Naive B cell (primary cell): ENCODE data around the gene OR4C13. TPM values are rescaled to one million over a fixed set of nuclear protein-coding genes. Genes with fewer than 3 reads are reported as not detected.
A peak's percentile ranks its signal among the peaks of the same experiment; 100 is the strongest.
"Not testable (repeated sequence)": the region's sequence is repeated elsewhere in the genome, so short reads cannot be mapped to it uniquely, and the experiment has no call there.

Experiments
- ATAC-seq, 2 donors: fragments of 150-1000 bp; cut with Tn5 transposase; 2 replicates each; pipeline ENCODE4 v1.10.0; 2021; ENCODE audit warnings: low read depth in 2 of 2, mild to moderate bottlenecking in 2 of 2, moderate library complexity in 2 of 2
- DNase-seq: peaks from one replicate; pipeline ENCODE4 v3.0.0; 2022
- H3K27ac Mint-ChIP-seq, 6 donors: one replicate each; pipeline ENCODE4 v1.8.0; 2020 to 2022; ENCODE audit warnings: mild to moderate bottlenecking in 6 of 6, mixed read lengths in 6 of 6, moderate library complexity in 5 of 6, inconsistent platforms in 2 of 6
- H3K27me3 Mint-ChIP-seq, 3 donors: one replicate each; pipeline ENCODE4 v1.8.0; 2021 to 2022; ENCODE audit warnings: mixed read lengths in 3 of 3, mild to moderate bottlenecking in 1 of 3
- H3K36me3 Mint-ChIP-seq, 2 donors: one replicate each; pipeline ENCODE4 v1.8.0; 2020 to 2022; ENCODE audit warnings: mixed read lengths in 2 of 2, inconsistent platforms in 1 of 2, mild to moderate bottlenecking in 1 of 2
- H3K4me1 Mint-ChIP-seq, 3 donors: one replicate each; pipeline ENCODE4 v1.8.0; 2020 to 2022; ENCODE audit warnings: mixed read lengths in 3 of 3, inconsistent platforms in 1 of 3, mild to moderate bottlenecking in 1 of 3, moderate library complexity in 1 of 3
- H3K4me3 Mint-ChIP-seq, 8 donors: one replicate each; pipeline ENCODE4 v1.8.0; 2020 to 2022; ENCODE audit warnings: mild to moderate bottlenecking in 8 of 8, mixed read lengths in 8 of 8, moderate library complexity in 8 of 8, inconsistent platforms in 2 of 8
- H3K9me3 Mint-ChIP-seq, 7 donors: one replicate each; pipeline ENCODE4 v1.8.0; 2020 to 2022; ENCODE audit warnings: mixed read lengths in 7 of 7, mild to moderate bottlenecking in 5 of 7, inconsistent platforms in 2 of 7, moderate library complexity in 1 of 7
- polyA plus RNA-seq, 6 donors: library from polyadenylated mRNA; unstranded; fragments of 300-500 nt; fragmentation: Illumina TruSeq; gene quantifications; one replicate each; pipeline ENCODE4 v1.2.3, GENCODE V29; 2021; ENCODE audit warnings: low read depth in 6 of 6

Gene OR4C13
- not detected for polyA plus RNA-seq

DNA sequence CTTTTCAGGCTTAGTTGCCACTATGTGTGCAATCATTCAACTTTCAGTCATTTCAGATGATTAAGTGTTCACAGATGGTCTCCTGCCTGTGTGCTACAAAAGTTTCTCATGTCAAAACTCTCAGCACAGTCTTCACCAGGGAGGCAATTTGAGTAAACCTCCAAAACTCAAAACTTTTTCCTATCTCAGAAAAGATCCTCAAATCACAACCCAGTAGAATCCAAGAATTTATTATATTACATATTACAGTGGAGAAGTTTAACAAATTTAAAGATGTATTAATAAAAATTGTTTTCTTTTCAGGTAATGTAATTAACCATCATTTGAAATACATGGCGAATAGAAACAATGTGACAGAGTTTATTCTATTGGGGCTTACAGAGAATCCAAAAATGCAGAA is at the start of gene OR4C13:
TSS of gene OR4C13 (plus strand) at position 301 of the 400 bp plus-strand sequence. CDS start at position 333, 32 bp downstream.
- DNase-seq (no peak), ATAC-seq (no peak)
- H3K27ac Mint-ChIP-seq: peak within 1 kb of the TSS in 1 of 6 donors; percentile 28
- no peaks in the 10 kb centered on the region for H3K4me1 Mint-ChIP-seq
- no peaks in the 10 kb centered on the region for H3K27me3 Mint-ChIP-seq
- peaks cover 4 to 17% (median 7%) of the 10 kb centered on the region in 7 donors for H3K9me3 Mint-ChIP-seq
- H3K4me3 Mint-ChIP-seq: no peak within 1 kb of the TSS
- H3K36me3 Mint-ChIP-seq: no peaks in the 10 kb centered on the region

DNA sequence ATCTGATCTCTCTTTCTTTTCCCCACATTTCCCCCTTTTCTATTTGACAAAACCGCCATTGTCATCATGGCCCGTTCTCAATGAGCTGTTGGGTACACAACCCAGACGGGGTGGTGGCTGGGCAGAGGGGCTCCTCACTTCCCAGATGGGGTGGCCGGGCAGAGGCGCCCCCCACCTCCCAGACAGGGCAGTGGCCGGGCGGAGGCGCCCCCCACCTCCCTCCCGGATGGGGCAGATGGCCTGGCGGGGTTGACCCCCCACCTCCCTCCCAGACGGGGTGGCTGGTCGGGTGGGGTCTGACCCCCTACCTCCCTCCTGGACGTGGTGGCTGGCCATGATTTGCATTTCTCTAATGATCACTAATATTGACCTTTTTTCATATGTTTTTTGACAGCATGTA is 40.7 kb upstream of the OR4C13 start:
- peaks cover 0 to 21% (median 6%) of the 10 kb centered on the region in 7 donors for H3K9me3 Mint-ChIP-seq
- not testable (repeated sequence) for H3K27me3 Mint-ChIP-seq, H3K4me3 Mint-ChIP-seq, ATAC-seq, H3K27ac Mint-ChIP-seq, H3K4me1 Mint-ChIP-seq, H3K36me3 Mint-ChIP-seq, DNase-seq

DNA sequence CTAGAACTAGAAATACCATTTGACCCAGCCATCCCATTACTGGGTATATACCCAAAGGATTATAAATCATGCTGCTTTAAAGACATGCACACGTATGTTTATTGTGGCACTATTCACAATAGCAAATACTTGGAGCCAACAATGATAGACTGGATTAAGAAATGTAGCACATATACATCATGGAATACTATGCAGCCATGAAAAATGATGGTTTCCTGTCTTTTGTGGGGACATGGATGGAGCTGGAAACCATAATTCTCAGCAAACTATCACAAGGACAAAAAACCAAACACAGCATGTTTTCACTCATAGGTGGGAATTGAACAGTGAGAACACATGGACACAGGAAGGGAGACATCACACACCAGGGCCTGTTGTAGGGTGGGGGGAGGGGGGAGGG is 3.5 kb upstream of the OR4C13 start:
- H3K9me3 Mint-ChIP-seq: peaks cover 9 to 25% (median 10%) of the 10 kb centered on the region in 7 donors
- H3K4me3 Mint-ChIP-seq, H3K27ac Mint-ChIP-seq, DNase-seq, H3K4me1 Mint-ChIP-seq, H3K36me3 Mint-ChIP-seq, ATAC-seq, H3K27me3 Mint-ChIP-seq: not testable (repeated sequence)

DNA sequence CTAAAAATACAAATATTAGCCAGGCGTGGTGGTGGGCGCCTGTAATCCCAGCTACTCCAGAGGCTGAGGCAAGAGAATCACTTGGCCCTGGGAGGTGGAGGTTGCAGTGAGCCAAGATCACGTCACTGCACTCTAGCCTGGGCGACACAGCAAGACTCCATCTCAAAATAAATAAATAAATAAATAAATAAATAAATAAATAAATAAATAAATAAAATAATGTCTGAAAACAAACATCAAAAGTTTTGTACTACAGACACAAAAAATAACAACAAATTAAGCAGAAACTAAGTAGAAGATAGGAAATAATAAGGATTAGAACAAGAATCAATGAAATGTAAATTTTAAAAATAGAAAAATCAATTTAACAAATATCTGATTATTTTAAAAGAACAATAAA is 21.2 kb downstream of the OR4C13 start:
- H3K4me1 Mint-ChIP-seq, ATAC-seq, DNase-seq, H3K36me3 Mint-ChIP-seq, H3K27ac Mint-ChIP-seq, H3K4me3 Mint-ChIP-seq, H3K27me3 Mint-ChIP-seq: not testable (repeated sequence)
- peaks cover 3 to 13% (median 8%) of the 10 kb centered on the region in 7 donors for H3K9me3 Mint-ChIP-seq

DNA sequence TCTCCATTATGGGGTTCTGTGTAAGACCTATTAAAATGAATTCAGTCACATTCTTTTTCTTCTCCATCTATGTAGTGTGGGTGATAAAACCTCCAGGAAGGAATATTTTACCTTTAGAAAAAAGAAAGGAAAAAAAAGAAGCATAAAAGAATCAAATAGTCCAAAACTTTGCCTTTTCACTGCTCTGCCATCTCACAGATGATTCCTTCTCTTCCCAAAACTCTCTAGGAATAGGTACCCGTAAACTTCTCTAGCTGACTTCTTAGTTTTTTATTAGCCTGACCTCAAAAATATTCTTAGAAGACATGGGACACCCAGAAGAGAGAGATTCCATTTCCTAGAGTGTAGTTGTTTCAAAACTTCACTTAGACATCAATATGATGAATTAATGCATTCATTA is 30.2 kb downstream of the OR4C13 start, which contains the start of gene OR4C12:
TSS of gene OR4C12 (minus strand) at position 101 of the 400 bp plus-strand sequence. CDS start at position 67, 34 bp downstream.
- not testable (repeated sequence) for ATAC-seq, DNase-seq, H3K4me1 Mint-ChIP-seq, H3K4me3 Mint-ChIP-seq, H3K36me3 Mint-ChIP-seq, H3K27me3 Mint-ChIP-seq
- peak within 1 kb of the TSS in 1 of 6 donors; percentile 39 for H3K27ac Mint-ChIP-seq
- peaks cover 0 to 17% (median 5%) of the 10 kb centered on the region in 7 donors for H3K9me3 Mint-ChIP-seq

DNA sequence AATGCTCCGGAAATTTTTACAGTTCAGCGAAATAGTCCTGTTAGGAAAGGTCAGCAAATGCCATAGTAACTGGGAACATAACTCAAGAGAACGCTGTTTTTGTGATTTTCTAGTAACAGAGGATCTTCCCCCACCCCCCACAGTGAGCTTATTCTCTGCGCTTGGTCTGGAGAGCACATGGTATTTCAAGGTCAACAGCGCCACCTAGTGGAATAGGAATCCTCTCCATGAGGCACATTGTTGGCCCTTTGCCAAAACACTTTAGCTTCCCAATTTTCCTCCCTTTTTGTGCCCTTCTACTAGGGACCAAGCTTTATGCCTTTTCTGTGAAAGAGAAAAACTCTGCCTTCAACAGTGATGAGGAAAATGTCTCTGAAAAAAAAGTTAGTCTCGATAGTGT is 43.4 kb downstream of the OR4C13 start:
- H3K4me3 Mint-ChIP-seq: no peak overlapping the region
- no peaks in the 10 kb centered on the region for H3K36me3 Mint-ChIP-seq
- no peak for ATAC-seq
- no peaks in the 10 kb centered on the region for H3K4me1 Mint-ChIP-seq
- H3K27ac Mint-ChIP-seq: no peak overlapping the region
- H3K9me3 Mint-ChIP-seq: peaks cover 4 to 20% (median 9%) of the 10 kb centered on the region in 7 donors
- DNase-seq: peak; percentile 0
- H3K27me3 Mint-ChIP-seq: no peaks in the 10 kb centered on the region

Other genes with a start within 250 kb of the OR4C13 start
- not detected for gene OR4C12, start 30.1 kb downstream of the OR4C13 start, polyA plus RNA-seq
- not detected for gene OR4C45, start 80.5 kb downstream of the OR4C13 start, polyA plus RNA-seq